HepG2 (cell line): ENCODE measurements around the gene NAA15. TPM values are rescaled to one million over a fixed set of nuclear protein-coding genes. Genes with fewer than 3 reads are reported as not detected.

Source experiments
- ATAC-seq: fragments of 200-7000 bp; cut with Tn5 transposase; 3 replicates; pipeline ENCODE4 v1.9.1; 2020; ENCODE audit warnings: mild to moderate bottlenecking, moderate library complexity
- BruUV-seq: library from RNA; stranded (reverse); fragments of 400-500 nt; replicated peaks from 2 replicates; lab custom pipeline; 2021; lab: Mats Ljungman, UMichigan
- CTCF ChIA-PET: fragments of 300-600 bp; formaldehyde crosslinking; extraction: SDS; loops from one replicate; lab custom pipeline; 2021; ENCODE audit warnings: low total read pairs, inconsistent platforms, low intra/inter-chr PET ratio; lab: Yijun Ruan, JAX
- POLR2A ChIA-PET: fragments of 350-600 bp; sonication (Branson Sonifier 250); formaldehyde crosslinking; loops from one replicate; lab custom pipeline; 2020; ENCODE audit warnings: antibody characterized with exemption, inconsistent platforms; lab: Yijun Ruan, JAX
- DNase-seq: peaks from one replicate; pipeline ENCODE4 v3.0.0-alpha.2; 2015; ENCODE audit warnings: low spot score
- FAIRE-seq: peaks from 3 replicates; lab custom pipeline; 2011; peaks lifted over from hg19 to GRCh38; lab: Jason Lieb, UNC
- H2AFZ ChIP-seq: one replicate; pipeline ENCODE4 v1.6.1; 2011; ENCODE audit warnings: low read length, inconsistent platforms
- H3K27ac ChIP-seq: fragments of 300-600 bp; 3 replicates; pipeline ENCODE4 v1.8.0; 2011; ENCODE audit warnings: mixed run types, mild to moderate bottlenecking, mixed read lengths, low read length, inconsistent platforms; ENCODE audit not compliant: insufficient read depth; ENCODE audit errors: extremely low read length
- H3K27me3 ChIP-seq, 2 experiments: fragments of 200-600 bp in 1 of 2; 2 replicates in 1 of 2; 3 replicates in 1 of 2; pipeline versions ENCODE4 v1.6.0 to v1.8.0; 2011; ENCODE audit warnings: low read length in 2 of 2, mild to moderate bottlenecking in 2 of 2, moderate library complexity in 2 of 2, inconsistent platforms in 1 of 2; ENCODE audit not compliant: insufficient read depth in 2 of 2, control insufficient read depth in 1 of 2
- H3K36me3 ChIP-seq, 2 experiments: fragments of 200-600 bp in 1 of 2; replicated peaks in 1 of 2; 2 replicates in 1 of 2; 3 replicates in 1 of 2; pipeline versions ENCODE4 v1.5.1 to v1.8.0; 2011; ENCODE audit warnings: low read length in 2 of 2, inconsistent platforms in 1 of 2; ENCODE audit not compliant: insufficient read depth in 2 of 2, control insufficient read depth in 1 of 2
- H3K4me1 ChIP-seq: 2 replicates; pipeline ENCODE4 v1.5.1; 2012; ENCODE audit warnings: low read length, inconsistent platforms; ENCODE audit not compliant: insufficient read depth
- H3K4me2 ChIP-seq: 2 replicates; pipeline ENCODE4 v1.6.0; 2011; ENCODE audit warnings: low read depth, low read length, inconsistent platforms
- H3K4me3 ChIP-seq, 3 experiments: fragments of 200-600 bp in 1 of 3; sonication (generic), shearing (Covaris generic) in 1 of 3; replicated peaks in 1 of 3; 2 replicates each; pipeline ENCODE4 v1.5.1; 2011 to 2016; ENCODE audit warnings: low read length in 3 of 3, inconsistent platforms in 2 of 3, low read depth in 2 of 3, mild to moderate bottlenecking in 2 of 3, control low read depth in 1 of 3, mixed read lengths in 1 of 3; ENCODE audit not compliant: insufficient read depth in 1 of 3
- H3K79me2 ChIP-seq: one replicate; pipeline ENCODE4 v1.6.1; 2011; ENCODE audit warnings: low read length, inconsistent platforms; ENCODE audit not compliant: insufficient read depth
- H3K9ac ChIP-seq: 2 replicates; pipeline ENCODE4 v1.6.0; 2011; ENCODE audit warnings: mild to moderate bottlenecking, low read depth, low read length, inconsistent platforms; ENCODE audit not compliant: insufficient read depth
- H3K9me3 ChIP-seq: 2 replicates; pipeline ENCODE4 v1.5.1; 2012; ENCODE audit warnings: mild to moderate bottlenecking, low read length
- H4K20me1 ChIP-seq: 2 replicates; pipeline ENCODE4 v1.6.0; 2011; ENCODE audit warnings: inconsistent platforms, mild to moderate bottlenecking, low read length, moderate library complexity; ENCODE audit not compliant: insufficient read depth
- AGO2 ChIP-seq: fragments of 200-400 bp; formaldehyde crosslinking; optimal IDR thresholded peaks from 2 replicates; pipeline ENCODE3; 2017; ENCODE audit warnings: mild to moderate bottlenecking, low read depth, low read length, moderate library complexity
- ARID2 ChIP-seq: sonication (generic); formaldehyde crosslinking; IDR thresholded peaks from 2 replicates; pipeline ENCODE4 v1.8.1; 2022; ENCODE audit warnings: mild to moderate bottlenecking, missing genetic modification reagents, borderline replicate concordance
- CBX2 ChIP-seq, 2 experiments: fragments of 200-600 bp in 1 of 2; sonication (generic); formaldehyde crosslinking in 1 of 2; IDR thresholded peaks; 2 replicates each; pipeline versions ENCODE4 v1.7.0 to v1.8.1; 2018 to 2022; ENCODE audit warnings: low read depth in 2 of 2, low read length in 1 of 2, mild to moderate bottlenecking in 1 of 2, missing genetic modification reagents in 1 of 2
- PCBP1 ChIP-seq: fragments of 200-400 bp; formaldehyde crosslinking; IDR thresholded peaks from 2 replicates; pipeline ENCODE4 v1.6.1; 2017; ENCODE audit warnings: mild to moderate bottlenecking, low read depth, low read length, borderline replicate concordance
- RBFOX2 ChIP-seq: fragments of 200-400 bp; formaldehyde crosslinking; IDR thresholded peaks from 2 replicates; pipeline ENCODE4 v1.6.1; 2017; ENCODE audit warnings: low read depth, mild to moderate bottlenecking, low read length
- TGIF2 ChIP-seq: IDR thresholded peaks from 2 replicates; pipeline ENCODE4 v1.6.1; 2016; ENCODE audit warnings: control low read depth, missing compliant biosample characterization
- U2AF1 ChIP-seq: fragments of 200-400 bp; formaldehyde crosslinking; optimal IDR thresholded peaks from 2 replicates; pipeline ENCODE3; 2017; ENCODE audit warnings: mild to moderate bottlenecking, low read depth, low read length
- ZBTB26 ChIP-seq: IDR thresholded peaks from 2 replicates; pipeline ENCODE4 v1.6.1; 2016; ENCODE audit warnings: missing compliant biosample characterization, missing genetic modification reagents, borderline replicate concordance
- ZFP1 ChIP-seq: IDR thresholded peaks from 2 replicates; pipeline ENCODE4 v1.6.1; 2016
- ZNF431 ChIP-seq: sonication (generic); formaldehyde crosslinking; IDR thresholded peaks from 2 replicates; pipeline ENCODE4 v1.9.0; 2022; ENCODE audit warnings: missing genetic modification reagents, low read depth, mild to moderate bottlenecking, borderline replicate concordance
- ZNF781 ChIP-seq: sonication (generic); formaldehyde crosslinking; IDR thresholded peaks from 2 replicates; pipeline ENCODE4 v1.5.1; 2020; ENCODE audit warnings: borderline replicate concordance, mild to moderate bottlenecking, missing genetic modification reagents; ENCODE audit errors: not compliant biosample characterization
- ZNF879 ChIP-seq: sonication (generic); formaldehyde crosslinking; IDR thresholded peaks from 2 replicates; pipeline ENCODE4 v1.8.1; 2023; ENCODE audit warnings: missing genetic modification reagents
- WGBS: methylation state at CpG from one replicate; pipeline ENCODE4 v1.1.6; 2017; ENCODE audit warnings: low lambda C conversion rate; 5-methylcytosine and 5-hydroxymethylcytosine counted together
- in situ Hi-C: cut with HindIII; loops from 2 replicates; pipeline ENCODE4 v1.10.0; 2017; ENCODE audit warnings: low pct_unique_long_range_greater_than_20kb; ENCODE audit not compliant: extremely low pct_ligation_motif_present
- intact Hi-C: fragments of 100-400 bp; cut with micrococcal nuclease; formaldehyde crosslinking; loops from one replicate; pipeline ENCODE4 v1.10.0; 2022; ENCODE audit not compliant: unreplicated experiment
- polyA plus RNA-seq, 8 experiments: library from polyadenylated mRNA; depleted of rRNA in 3 of 8; stranded (reverse) in 7 of 8; unstranded in 1 of 8; fragments of >200 nt; fragmentation: Illumina TruSeq in 4 of 8; extraction: Trizol in 4 of 8; gene quantifications; 2 replicates each; pipeline versions ENCODE4 v1.2.1 to v1.2.3, GENCODE V29; 2011 to 2016; ENCODE audit warnings: low read depth in 4 of 8, missing spikeins in 1 of 8, mixed read lengths in 1 of 8; ENCODE audit not compliant: insufficient read depth in 1 of 8
- total RNA-seq, 5 experiments: library from RNA; depleted of rRNA; stranded (reverse); fragments of >200 nt; fragmentation: Illumina TruSeq; extraction: Trizol; gene quantifications; 2 replicates each; pipeline ENCODE4 v1.2.3, GENCODE V29; 2016; ENCODE audit warnings: low read depth in 1 of 5

Gene NAA15
- total and polyA plus RNA-seq, 2 of the 13 experiments (the other 11 are each of a cell fraction or from before 2014, with no cell fraction given): 6.2 to 50.2 TPM

GRCh38 chr4:139301821-139302611, 711 bp downstream of the NAA15 start, which contains the start of gene NDUFC1 (continued):
- TF ChIP-seq RBFOX2 (peak; percentile 2), ARID2 (CRISPR knock-in tag) (no peak), AGO2 (peak; percentile 61), ZNF781 (CRISPR knock-in tag) (no peak), CBX2 (IDR thresholded peaks at IDR 0.05; ENCODE audit: low read depth, low read length) (no peak), CBX2 (CRISPR knock-in tag; IDR thresholded peaks at IDR 0.05; ENCODE audit: low read depth) (0 out of 2 replicates have a peak, but pooled peaks have one; percentile 55), TGIF2 (peak; percentile 24; the same call in 1 of the 2 replicates), U2AF1 (no peak), ZBTB26 (CRISPR knock-in tag) (peak; percentile 32; the same call in 1 of the 2 replicates)

DNA sequence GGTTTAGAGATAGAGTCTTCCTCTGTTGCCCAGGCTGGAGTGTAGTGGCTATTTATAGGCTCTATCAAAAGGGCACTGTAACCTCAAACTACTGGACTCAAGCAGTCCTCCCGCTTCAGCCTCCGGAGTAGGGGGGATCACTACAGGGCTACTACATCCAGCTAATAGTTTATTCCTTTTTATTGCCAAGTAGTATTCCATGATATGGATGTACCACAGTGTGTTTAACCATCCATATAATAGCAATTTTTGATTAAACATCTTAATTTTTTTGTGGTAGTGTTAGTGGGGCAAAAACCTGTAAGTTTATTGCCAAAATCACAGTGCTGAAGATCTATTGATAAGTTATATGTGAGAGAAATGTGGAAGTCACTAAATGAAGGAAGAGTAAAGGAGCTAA, 3.6 kb downstream of the NAA15 start:
- peaks cover 45% of the 10 kb centered on the region for H3K4me1 ChIP-seq
- H2AFZ ChIP-seq: no peak overlapping the region
- TF ChIP-seq ZBTB26 (CRISPR knock-in tag) (no peak), ZNF431 (no peak), PCBP1 (no peak), ZFP1 (CRISPR knock-in tag) (no peak), ZNF879 (CRISPR knock-in tag) (no peak)
- FAIRE-seq: no peak
- CTCF ChIA-PET: no interaction called here
- POLR2A ChIA-PET: no interaction called here
- peaks cover 24% of the 10 kb centered on the region for H4K20me1 ChIP-seq
- H3K36me3 ChIP-seq: peaks cover 0 to 12% of the 10 kb centered on the region in 2 experiments; a peak in 2 of 5 replicates
- H3K27me3 ChIP-seq: no peaks in the 10 kb centered on the region; a peak in 1 of 5 replicates
- BruUV-seq: no TSS peak
- H3K27ac ChIP-seq: no peak overlapping the region
- WGBS: 90% methylated on average over 2 of the region's 2 CpGs
- in situ Hi-C loops: loop anchor here (10.0 kb wide), 1 partner anchor 220 kb away; no protein-coding TSS in a partner anchor
- peaks cover 92% of the 10 kb centered on the region for H3K79me2 ChIP-seq
- intact Hi-C loops: loop anchor here (5.0 kb wide), 3 partner anchors 147 to 288 kb away; partner anchors contain the start of genes NOCT and RAB33B
- H3K4me2 ChIP-seq: peak overlapping the region; percentile 8; the same call in 1 of the 2 replicates
- H3K9ac ChIP-seq: no peak overlapping the region
- no peak for ATAC-seq
- H3K9me3 ChIP-seq: no peaks in the 10 kb centered on the region
- no peak for DNase-seq
- no peak overlapping the region for H3K4me3 ChIP-seq
